Measurements from ENCODE around the gene ALLC.

DNA sequence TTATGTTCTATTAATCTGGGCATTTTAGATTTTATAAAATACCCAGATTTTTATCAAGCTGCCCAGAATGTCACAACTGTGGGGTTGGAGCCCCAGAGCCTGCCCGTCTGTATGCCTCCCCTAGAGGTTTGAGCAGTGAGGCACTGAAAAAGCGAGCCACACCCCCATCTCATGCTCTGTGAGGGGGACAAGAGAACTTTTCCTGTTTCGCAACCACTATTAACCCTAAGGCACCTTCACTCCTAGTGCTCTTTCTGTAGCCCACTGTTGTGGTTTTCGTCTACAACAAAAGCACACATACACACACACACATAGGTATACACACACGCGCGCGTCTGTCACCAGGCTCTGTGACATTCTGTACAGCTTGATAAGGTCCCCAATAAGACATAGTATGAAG, 83.4 kb downstream of the ALLC start:
- TF ChIP-seq, protein P1, sequence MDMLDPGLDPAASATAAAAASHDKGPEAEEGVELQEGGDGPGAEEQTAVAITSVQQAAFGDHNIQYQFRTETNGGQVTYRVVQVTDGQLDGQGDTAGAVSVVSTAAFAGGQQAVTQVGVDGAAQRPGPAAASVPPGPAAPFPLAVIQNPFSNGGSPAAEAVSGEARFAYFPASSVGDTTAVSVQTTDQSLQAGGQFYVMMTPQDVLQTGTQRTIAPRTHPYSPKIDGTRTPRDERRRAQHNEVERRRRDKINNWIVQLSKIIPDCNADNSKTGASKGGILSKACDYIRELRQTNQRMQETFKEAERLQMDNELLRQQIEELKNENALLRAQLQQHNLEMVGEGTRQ (IDR thresholded peaks at IDR 0.05; ENCODE audit: borderline replicate concordance, low read depth, low read length): no peak
- TF ChIP-seq CTCF (IDR thresholded peaks at IDR 0.05 in 2 of 3, conservative IDR thresholded peaks at IDR 0.05 in 1 of 3; ENCODE audit: control insufficient read depth in 2 of 3, extremely low read depth in 1 of 3, insufficient read depth in 1 of 3, low read depth in 3 of 3, low read length in 3 of 3) (no peak), EZH2 (IDR thresholded peaks at IDR 0.05; ENCODE audit: borderline replicate concordance, control insufficient read depth, low read depth, low read length) (no peak), POLR2A (IDR thresholded peaks at IDR 0.05; ENCODE audit: low read depth, low read length) (no peak), E2F4 (IDR thresholded peaks at IDR 0.05; ENCODE audit: low read depth, low read length) (no peak)
- TF ChIP-seq, protein P2, sequence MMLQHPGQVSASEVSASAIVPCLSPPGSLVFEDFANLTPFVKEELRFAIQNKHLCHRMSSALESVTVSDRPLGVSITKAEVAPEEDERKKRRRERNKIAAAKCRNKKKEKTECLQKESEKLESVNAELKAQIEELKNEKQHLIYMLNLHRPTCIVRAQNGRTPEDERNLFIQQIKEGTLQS (IDR thresholded peaks at IDR 0.05; ENCODE audit: borderline replicate concordance, extremely low read depth, low read depth, low read length): no peak

All from GM12878 (cell line).